Lower leg skin (tissue), 3 donors: ENCODE results near the gene ACACA.

Experiments used
- POLR2A ChIP-seq, 2 donors: fragments of 450-650 bp; IDR thresholded peaks; one replicate each; pipeline ENCODE4 v1.6.1; 2016 to 2017; ENCODE audit warnings: antibody characterized with exemption in 2 of 2, mild to moderate bottlenecking in 1 of 2, moderate library complexity in 1 of 2
- TF ChIP-seq, protein P1 (sequence below), 3 donors: fragments of 450-650 bp; IDR thresholded peaks; one replicate each; pipeline ENCODE4 v1.5.1; 2016; ENCODE audit warnings: antibody characterized with exemption in 3 of 3, mild to moderate bottlenecking in 3 of 3, moderate library complexity in 2 of 3

GRCh38 chr17:37082985-37083384 is 323.7 kb downstream of the ACACA start:
- TF ChIP-seq, protein P1, sequence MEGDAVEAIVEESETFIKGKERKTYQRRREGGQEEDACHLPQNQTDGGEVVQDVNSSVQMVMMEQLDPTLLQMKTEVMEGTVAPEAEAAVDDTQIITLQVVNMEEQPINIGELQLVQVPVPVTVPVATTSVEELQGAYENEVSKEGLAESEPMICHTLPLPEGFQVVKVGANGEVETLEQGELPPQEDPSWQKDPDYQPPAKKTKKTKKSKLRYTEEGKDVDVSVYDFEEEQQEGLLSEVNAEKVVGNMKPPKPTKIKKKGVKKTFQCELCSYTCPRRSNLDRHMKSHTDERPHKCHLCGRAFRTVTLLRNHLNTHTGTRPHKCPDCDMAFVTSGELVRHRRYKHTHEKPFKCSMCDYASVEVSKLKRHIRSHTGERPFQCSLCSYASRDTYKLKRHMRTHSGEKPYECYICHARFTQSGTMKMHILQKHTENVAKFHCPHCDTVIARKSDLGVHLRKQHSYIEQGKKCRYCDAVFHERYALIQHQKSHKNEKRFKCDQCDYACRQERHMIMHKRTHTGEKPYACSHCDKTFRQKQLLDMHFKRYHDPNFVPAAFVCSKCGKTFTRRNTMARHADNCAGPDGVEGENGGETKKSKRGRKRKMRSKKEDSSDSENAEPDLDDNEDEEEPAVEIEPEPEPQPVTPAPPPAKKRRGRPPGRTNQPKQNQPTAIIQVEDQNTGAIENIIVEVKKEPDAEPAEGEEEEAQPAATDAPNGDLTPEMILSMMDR (IDR thresholded peaks at IDR 0.05), result no peak
- TF ChIP-seq POLR2A (IDR thresholded peaks at IDR 0.05), result no peak
